ENCODE data around the gene SPTBN1. TPM values are rescaled to one million over a fixed set of nuclear protein-coding genes. Genes with fewer than 3 reads are reported as not detected.
A peak's percentile ranks its signal among the peaks of the same experiment; 100 is the strongest.

Gene SPTBN1
- total and polyA plus RNA-seq, 9 of the 15 experiments (the other 6 are each of a cell fraction or from before 2014, with no cell fraction given): 8.9 to 66.8 (median 31.4) TPM

- TF ChIP-seq MNT (conservative IDR thresholded peaks at IDR 0.05) (peak; percentile 76 to 85), ZBTB49 (CRISPR knock-in tag; IDR thresholded peaks at IDR 0.05; ENCODE audit: borderline replicate concordance) (no peak), GATA2 (CRISPR knock-in tag; IDR thresholded peaks at IDR 0.05) (peak; percentile 79), SMAD3 (CRISPR knock-in tag; conservative IDR thresholded peaks at IDR 0.05) (0 out of 2 replicates have a peak, but pooled peaks have one; percentile 43), AFF1 (IDR thresholded peaks at IDR 0.05; ENCODE audit: low read depth in 1 of 2, partially characterized antibody in 2 of 2) (peak in 1 of 2 experiments; percentile 59), CBFA2T3 (IDR thresholded peaks at IDR 0.05) (peak; percentile 85), BRD4 (IDR thresholded peaks at IDR 0.05) (0 out of 2 replicates have a peak, but pooled peaks have one; percentile 27), ZNF239 (CRISPR knock-in tag; IDR thresholded peaks at IDR 0.05) (0 out of 2 replicates have a peak, but pooled peaks have one; percentile 5), ZNF592 (IDR thresholded peaks at IDR 0.05) (peak; percentile 84), TCF7 (IDR thresholded peaks at IDR 0.05; ENCODE audit: borderline replicate concordance) (no peak), ZFX (CRISPR knock-in tag; IDR thresholded peaks at IDR 0.05) (peak; percentile 83), NBN (IDR thresholded peaks at IDR 0.05; ENCODE audit: low read depth) (peak; percentile 61; the same call in 1 of the 2 replicates)
Observed at GRCh38 chr2:54574107-54574859, 118.2 kb downstream of the SPTBN1 start (continued).

All from K562 (cell line).